GM19239 (cell line): Measurements from ENCODE around the gene ZNF853.

Source experiments
- DNase-seq: peaks from one replicate; pipeline ENCODE4 v3.0.0; 2011; ENCODE audit warnings: low spot score; ENCODE audit not compliant: insufficient read length
- FAIRE-seq: peaks from 2 replicates; lab custom pipeline; 2011; peaks lifted over from hg19 to GRCh38; lab: Jason Lieb, UNC

Gene ZNF853

DNA sequence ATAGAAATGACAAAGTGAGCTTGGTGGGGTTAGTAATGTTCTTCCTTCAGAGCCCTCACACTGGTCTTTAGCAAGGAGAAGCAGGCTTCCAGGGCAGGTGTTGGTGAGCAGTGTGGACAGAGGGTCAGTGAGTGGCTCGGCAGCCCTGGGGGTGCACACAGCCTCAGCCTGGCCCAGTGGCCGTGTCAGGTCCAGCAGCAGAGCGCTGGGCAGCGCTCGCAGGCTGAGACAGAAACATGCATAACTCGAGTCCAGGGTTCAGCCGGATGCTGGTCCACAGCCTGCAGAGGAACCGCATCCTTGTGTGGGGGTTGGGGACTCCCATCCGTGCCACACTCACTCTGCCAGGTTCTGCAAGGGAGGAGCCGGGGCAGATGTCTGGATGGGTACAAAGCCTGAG, 11.0 kb upstream of the ZNF853 start:
- DNase-seq (no peak), FAIRE-seq (no peak)

- no peak for DNase-seq
- no peak for FAIRE-seq
Observed at GRCh38 chr7:6606866-6607583, 8.4 kb upstream of the ZNF853 start.

- DNase-seq (no peak), FAIRE-seq (no peak)
Observed at GRCh38 chr7:6607651-6608051, 7.8 kb upstream of the ZNF853 start.

- DNase-seq, result no peak
- no peak for FAIRE-seq
Observed at GRCh38 chr7:6608081-6608480, 7.3 kb upstream of the ZNF853 start.

DNA sequence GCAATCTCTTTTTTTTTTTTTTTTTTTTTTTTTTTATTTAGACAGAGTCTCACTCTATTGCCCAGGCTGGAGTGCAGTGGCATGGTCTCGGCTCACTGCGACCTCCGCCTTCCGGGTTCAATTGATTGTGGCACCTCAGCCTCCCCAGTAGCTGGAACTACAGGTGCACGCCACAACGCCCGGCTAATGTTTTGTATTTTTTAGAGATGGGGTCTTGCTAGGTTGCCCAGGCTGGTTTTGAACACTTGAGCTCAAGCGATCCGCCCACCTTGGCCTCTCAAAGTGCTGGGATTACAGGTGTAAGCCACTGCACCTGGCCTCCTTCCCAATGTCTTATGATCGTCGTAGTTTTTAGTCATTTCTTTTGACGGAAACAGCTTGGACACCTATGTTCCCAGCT, 6.6 kb upstream of the ZNF853 start:
- FAIRE-seq (no peak), DNase-seq (no peak)

GRCh38 chr7:6612819-6613218, 2.6 kb upstream of the ZNF853 start:
- FAIRE-seq, result no peak
- DNase-seq, result no peak

GRCh38 chr7:6613706-6614105, 1.7 kb upstream of the ZNF853 start:
- FAIRE-seq (no peak), DNase-seq (no peak)

- no peak for DNase-seq
- no peak for FAIRE-seq
Observed at GRCh38 chr7:6615723-6616555, 529 bp downstream of the ZNF853 start.

GRCh38 chr7:6616854-6617643, 1.6 kb downstream of the ZNF853 start:
- no peak for FAIRE-seq
- no peak for DNase-seq

- FAIRE-seq, result no peak
- DNase-seq, result no peak
Observed at GRCh38 chr7:6618621-6619020, 3.2 kb downstream of the ZNF853 start.

DNA sequence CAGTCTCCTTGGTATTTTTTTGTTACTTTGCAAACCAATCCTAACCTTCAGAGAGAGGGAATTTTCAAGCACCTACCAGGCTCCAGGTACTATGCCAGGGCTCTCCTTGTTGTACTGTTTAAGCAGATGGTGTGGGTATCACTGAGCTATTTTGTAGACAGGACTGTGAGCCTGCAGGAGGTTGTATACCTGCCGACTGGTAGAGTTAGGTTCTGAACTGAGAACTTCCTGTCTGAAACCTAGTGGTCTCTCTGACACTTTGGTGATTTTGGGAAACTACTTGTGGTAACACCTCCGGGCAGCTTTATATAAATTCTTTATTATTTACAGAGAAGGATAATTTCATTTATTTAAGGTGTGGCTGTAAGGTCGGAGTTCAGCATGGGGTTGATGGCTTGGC, 4.6 kb downstream of the ZNF853 start:
- FAIRE-seq (no peak), DNase-seq (no peak)

- DNase-seq, result no peak
- no peak for FAIRE-seq
Observed at GRCh38 chr7:6621195-6622133, 6.1 kb downstream of the ZNF853 start.

DNA sequence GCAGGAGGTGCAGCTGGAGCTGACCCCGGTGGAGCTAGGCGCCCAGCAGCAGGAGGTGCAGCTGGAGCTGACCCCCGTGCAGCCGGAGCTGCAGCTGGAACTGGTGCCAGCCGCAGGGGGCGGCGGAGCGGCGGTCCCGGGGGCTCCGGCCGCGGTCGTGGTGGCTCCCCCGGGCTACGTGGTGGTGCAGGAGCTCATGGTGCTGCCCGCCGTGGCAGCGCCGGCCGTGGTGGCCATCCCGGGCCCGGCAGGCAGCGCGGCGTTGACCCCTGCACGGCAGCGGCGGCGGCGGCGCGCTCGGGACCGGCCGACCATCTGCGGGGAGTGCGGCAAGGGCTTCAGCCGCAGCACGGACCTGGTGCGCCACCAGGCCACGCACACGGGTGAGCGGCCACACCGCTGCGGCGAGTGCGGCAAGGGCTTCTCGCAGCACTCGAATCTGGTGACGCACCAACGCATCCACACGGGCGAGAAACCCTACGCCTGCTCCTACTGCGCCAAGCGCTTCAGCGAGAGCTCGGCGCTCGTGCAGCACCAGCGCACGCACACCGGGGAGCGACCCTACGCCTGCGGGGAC, 6.8 kb downstream of the ZNF853 start:
- no peak for FAIRE-seq
- no peak for DNase-seq

DNA sequence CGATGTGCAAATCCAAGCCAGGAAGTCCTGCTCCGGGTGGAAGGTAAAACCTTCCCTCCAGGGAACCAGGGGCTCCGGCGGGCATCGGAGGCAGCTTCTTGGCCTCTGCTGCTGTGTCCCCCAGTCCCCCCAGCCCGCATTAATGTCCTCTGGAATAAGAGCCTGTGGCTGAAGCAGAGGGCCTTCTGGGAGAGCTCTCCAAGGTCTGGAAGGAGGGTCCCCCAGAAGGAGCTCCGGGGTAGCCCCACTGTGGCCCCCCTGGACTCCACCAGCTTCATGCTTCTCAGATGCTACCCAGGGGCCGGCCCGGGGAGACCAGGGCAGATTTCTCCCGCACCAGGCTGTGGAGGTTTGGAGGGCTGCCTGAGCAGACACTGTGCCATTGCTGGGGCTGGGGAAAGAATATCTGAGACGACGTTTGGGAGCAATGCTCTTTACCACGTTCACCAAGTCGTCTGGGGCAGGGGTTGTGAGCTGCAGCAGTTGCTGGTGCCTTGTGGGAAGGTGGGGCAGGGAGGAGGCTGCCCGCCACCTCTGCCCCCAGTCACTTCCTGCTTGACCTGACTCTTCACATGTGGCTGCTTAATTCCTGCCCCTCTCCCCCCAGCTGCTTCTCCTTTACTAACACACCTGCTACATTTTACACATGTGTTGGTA, 8.3 kb downstream of the ZNF853 start:
- DNase-seq (peak; percentile 69), FAIRE-seq (peak; percentile 66)

DNA sequence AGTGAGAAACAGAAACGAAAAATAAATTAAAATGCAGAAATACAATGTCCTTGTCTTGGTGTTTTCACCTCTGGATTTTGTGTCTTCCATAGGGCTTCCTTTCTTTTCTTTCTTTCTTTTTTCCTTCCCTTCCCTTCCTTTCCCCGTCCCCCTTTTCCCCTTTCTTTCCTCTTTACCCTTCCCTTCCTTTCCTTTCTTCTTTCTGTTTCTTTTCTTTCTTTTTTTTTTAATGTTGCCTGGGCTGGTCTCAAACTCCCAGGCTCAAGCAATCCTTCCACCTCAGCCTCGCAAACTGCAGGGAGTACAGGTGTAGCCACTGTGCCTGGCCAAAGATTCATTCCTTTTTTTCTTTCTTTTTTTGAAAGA, 8.8 kb downstream of the ZNF853 start:
- DNase-seq, result no peak
- FAIRE-seq, result no peak

- DNase-seq (no peak), FAIRE-seq (no peak)
Observed at GRCh38 chr7:6628045-6628444, 12.6 kb downstream of the ZNF853 start.

DNA sequence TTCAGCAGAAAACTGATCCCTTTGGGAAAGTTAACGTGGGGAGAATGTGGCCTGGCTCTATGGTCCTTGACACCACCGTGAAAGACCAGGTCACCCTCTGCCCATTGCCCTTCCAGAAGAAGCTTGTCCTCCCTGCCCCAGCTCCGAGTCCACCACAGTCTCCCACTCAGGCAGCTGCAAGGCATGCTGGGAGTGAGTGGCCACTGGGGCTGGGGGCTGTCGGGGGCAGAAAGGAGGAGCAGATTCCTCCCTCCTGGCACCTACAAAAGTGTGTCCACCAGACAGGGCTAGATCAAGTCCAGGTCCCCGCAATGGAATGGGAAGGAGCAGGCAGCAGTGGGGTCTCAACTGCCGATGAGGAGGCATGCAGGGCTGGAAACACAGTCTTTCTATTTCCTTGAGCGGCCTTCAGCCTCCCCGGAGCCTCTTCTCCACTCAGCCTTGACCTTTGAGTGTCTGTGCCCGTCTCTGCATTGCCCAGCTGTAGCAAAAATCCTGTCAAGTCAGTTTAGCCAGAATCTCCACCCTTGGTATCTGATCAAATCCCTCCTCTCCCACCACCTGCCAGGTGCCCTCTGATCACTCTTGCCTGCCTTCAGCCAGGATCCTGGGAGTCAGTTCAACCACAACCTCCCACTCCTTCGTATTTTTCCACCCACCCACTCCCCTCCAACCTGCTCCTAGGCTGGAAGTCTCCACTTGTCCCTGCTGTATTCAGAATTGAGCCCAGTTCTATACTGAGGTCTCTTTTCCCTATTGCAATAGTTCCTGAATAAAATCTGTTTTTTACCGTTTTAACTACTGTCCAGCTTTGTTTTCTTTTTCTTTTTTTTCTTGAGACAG, 14.8 kb downstream of the ZNF853 start:
- DNase-seq (no peak), FAIRE-seq (no peak)

DNA sequence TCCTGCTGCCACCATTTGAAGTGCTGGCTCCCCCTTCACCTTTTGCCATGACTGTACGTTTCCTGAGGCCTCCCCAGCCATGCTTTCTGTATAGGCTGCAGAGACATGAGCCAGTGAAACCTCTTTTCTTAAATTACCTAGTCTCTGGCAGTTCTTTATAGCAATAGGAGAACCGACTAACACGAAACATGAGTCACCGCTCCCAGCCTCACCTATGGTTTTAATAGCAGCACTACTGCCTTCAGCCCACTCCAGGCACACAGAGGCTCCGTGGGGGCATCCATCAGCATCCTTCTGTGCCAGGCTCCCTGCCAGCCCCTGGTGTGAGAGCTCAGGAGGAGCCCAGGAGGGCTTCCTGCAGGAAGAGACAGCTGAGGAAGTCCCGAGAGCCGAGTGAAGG, 16.2 kb downstream of the ZNF853 start:
- FAIRE-seq, result no peak
- no peak for DNase-seq
